GM18519 (cell line): Measurements from ENCODE around the gene TLL1.

Source experiments
- ATAC-seq: cut with Tn5 transposase; IDR thresholded peaks from one replicate; pipeline ENCODE4 v1.9.1; 2021; ENCODE audit warnings: mild to moderate bottlenecking, moderate library complexity; ENCODE audit not compliant: unreplicated experiment, low FRiP score

The TLL1 gene

GRCh38 chr4:166128403-166128802 lies 255.4 kb downstream of the TLL1 start:
- ATAC-seq, result no peak

- no peak for ATAC-seq
Measured at GRCh38 chr4:166134285-166134684, 261.2 kb downstream of the TLL1 start.

- ATAC-seq, result no peak
Measured at GRCh38 chr4:166140951-166141350, 267.9 kb downstream of the TLL1 start.

DNA sequence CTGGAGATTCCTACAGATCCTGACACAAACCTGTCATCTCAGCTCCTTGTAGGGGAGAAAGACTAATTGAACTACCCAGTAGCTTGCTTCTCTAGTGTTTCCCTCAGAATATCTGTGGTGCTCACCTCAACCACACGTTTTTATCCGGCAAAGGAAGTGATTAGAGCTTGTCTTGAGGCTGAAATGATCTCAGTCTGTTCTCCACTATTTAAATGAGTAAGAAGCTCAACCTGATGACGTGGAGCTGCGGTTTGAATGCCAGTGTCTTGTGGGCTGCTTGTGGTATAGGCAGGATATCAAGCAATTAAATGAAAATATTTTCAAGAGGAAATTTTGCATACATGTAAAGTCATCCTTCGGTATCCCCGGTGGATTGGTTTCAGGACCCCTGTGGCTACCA lies 270.2 kb downstream of the TLL1 start:
- ATAC-seq, result no peak

DNA sequence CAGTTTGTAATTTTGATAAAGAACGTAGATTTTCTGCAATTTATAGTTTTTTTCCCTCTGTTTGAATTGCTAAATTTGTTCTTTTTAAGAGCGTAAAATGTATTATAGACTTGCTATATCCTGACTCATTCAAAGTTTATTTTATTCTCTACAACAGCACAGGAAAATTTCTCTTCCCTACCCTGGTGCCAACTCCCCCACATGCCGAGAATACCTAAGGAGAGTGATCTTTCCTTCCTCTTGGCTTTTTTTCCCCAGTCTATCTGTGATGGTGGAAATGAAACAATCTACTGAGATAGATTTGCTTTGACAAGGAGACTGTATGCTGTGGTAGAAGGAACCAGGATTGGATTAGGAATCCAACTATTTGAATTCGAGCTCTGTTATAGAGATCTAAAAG lies 271.6 kb downstream of the TLL1 start:
- ATAC-seq, result no peak

DNA sequence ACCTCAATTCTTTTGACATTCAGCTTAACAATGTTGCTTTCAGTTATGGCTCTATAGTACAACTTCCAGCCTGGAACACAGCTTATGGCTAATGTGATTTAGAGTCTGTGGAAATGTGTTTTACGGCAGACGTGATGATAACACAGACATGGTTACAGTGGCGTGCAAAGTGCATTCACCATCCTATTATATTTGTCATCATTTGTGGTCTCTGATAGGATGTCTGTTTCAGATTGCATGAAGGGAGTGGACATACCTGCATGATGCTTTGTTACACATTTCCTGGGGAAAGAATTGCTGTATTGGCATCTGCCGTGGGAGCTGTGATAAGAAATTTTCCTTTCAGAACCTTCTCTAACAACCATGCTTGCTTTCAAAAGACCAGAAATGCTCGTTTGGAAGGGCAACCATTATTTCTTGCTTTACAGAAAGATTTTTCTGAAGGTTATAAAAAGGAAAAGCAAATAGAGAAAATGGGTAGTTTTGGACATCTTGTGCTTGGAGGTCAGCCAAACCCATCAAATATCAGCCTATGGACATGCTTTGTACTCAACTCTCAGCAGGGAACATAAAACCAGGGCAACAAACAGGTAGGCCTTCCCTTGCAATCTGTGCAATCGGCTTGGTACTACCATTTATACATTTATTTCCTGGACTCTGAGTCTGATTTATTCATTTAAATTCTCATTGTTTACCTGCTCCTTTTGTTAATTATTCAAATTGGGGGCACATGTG lies 273.9 kb downstream of the TLL1 start:
- ATAC-seq, result no peak
